HPDE6-E6E7 (cell line): ENCODE measurements around the gene RCBTB1.
A peak's percentile ranks its signal among the peaks of the same experiment; 100 is the strongest.
"Not testable (repeated sequence)": the region's sequence is repeated elsewhere in the genome, so short reads cannot be mapped to it uniquely, and the experiment has no call there.

Experiments used
- DNase-seq: peaks from one replicate; pipeline ENCODE4 v3.0.0; 2011; ENCODE audit warnings: missing footprints; ENCODE audit errors: extremely low spot score

The RCBTB1 gene

GRCh38 chr13:49604570-49604969 lies 19.2 kb upstream of the RCBTB1 start:
- DNase-seq: no peak

GRCh38 chr13:49602615-49603014 lies 17.3 kb upstream of the RCBTB1 start:
- DNase-seq: not testable (repeated sequence)

GRCh38 chr13:49602005-49602404 lies 16.6 kb upstream of the RCBTB1 start:
- no peak for DNase-seq

GRCh38 chr13:49597043-49597641 lies 11.8 kb upstream of the RCBTB1 start:
- DNase-seq: no peak

GRCh38 chr13:49596221-49596620 lies 10.9 kb upstream of the RCBTB1 start:
- no peak for DNase-seq

GRCh38 chr13:49594576-49594975 lies 9.2 kb upstream of the RCBTB1 start:
- DNase-seq: no peak

- not testable (repeated sequence) for DNase-seq
Observed at GRCh38 chr13:49593876-49594275, 8.5 kb upstream of the RCBTB1 start.

- not testable (repeated sequence) for DNase-seq
Observed at GRCh38 chr13:49590714-49591113, 5.4 kb upstream of the RCBTB1 start.

GRCh38 chr13:49587311-49587847 lies 2.0 kb upstream of the RCBTB1 start:
- peak; percentile 46 for DNase-seq

GRCh38 chr13:49586717-49587116 lies 1.4 kb upstream of the RCBTB1 start:
- no peak for DNase-seq

- no peak for DNase-seq
Observed at GRCh38 chr13:49584771-49585182, 581 bp downstream of the RCBTB1 start.

GRCh38 chr13:49580980-49581680 lies 4.2 kb downstream of the RCBTB1 start:
- no peak for DNase-seq

- no peak for DNase-seq
Observed at GRCh38 chr13:49579501-49579900, 5.9 kb downstream of the RCBTB1 start.

- no peak for DNase-seq
Observed at GRCh38 chr13:49571299-49572240, 13.8 kb downstream of the RCBTB1 start.

- DNase-seq: no peak
Observed at GRCh38 chr13:49569993-49570689, 15.2 kb downstream of the RCBTB1 start.

GRCh38 chr13:49567491-49567890 lies 17.9 kb downstream of the RCBTB1 start:
- no peak for DNase-seq

- no peak for DNase-seq
Observed at GRCh38 chr13:49566461-49566860, 18.9 kb downstream of the RCBTB1 start.

GRCh38 chr13:49565461-49565860 lies 19.9 kb downstream of the RCBTB1 start:
- DNase-seq: not testable (repeated sequence)

GRCh38 chr13:49563516-49563915 lies 21.8 kb downstream of the RCBTB1 start:
- no peak for DNase-seq

GRCh38 chr13:49561062-49561410 lies 24.3 kb downstream of the RCBTB1 start:
- DNase-seq: no peak

- no peak for DNase-seq
Observed at GRCh38 chr13:49560270-49561061, 24.9 kb downstream of the RCBTB1 start.
